ENCODE measurements around the gene C5AR1.
"Not testable (repeated sequence)": the region's sequence is repeated elsewhere in the genome, so short reads cannot be mapped to it uniquely, and the experiment has no call there.

C5AR1 gene

GRCh38 chr19:47296036-47296435 is 13.6 kb upstream of the C5AR1 start:
- peak; percentile 82 for DNase-seq

DNA sequence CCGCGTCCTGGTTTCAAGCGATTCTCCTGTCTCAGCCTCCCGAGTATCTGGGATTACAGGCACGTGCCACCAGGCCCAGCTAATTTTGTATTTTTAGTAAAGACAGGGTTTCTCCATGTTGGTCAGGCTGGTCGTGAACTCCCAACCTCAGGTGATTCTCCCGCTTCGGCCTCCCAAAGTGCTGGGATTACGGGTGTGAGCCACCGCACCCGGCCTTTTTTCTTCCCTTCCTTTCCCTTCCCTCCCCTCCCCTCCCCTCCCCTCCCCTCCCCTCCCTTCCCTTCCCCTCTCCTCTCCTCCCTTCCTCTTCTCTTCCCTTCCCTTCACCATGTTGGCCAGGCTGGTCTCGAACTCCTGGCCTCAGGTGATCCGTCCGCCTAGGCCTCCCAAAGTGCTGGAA is 8.8 kb upstream of the C5AR1 start:
- not testable (repeated sequence) for DNase-seq

- no peak for DNase-seq
Measured at GRCh38 chr19:47302249-47302648, 7.4 kb upstream of the C5AR1 start.

- DNase-seq: no peak
Measured at GRCh38 chr19:47303966-47304365, 5.7 kb upstream of the C5AR1 start.

GRCh38 chr19:47305309-47305751 is 4.3 kb upstream of the C5AR1 start:
- DNase-seq: peak; percentile 25

- no peak for DNase-seq
Measured at GRCh38 chr19:47306303-47306702, 3.4 kb upstream of the C5AR1 start.

- no peak for DNase-seq
Measured at GRCh38 chr19:47309038-47309437, 623 bp upstream of the C5AR1 start.

GRCh38 chr19:47310323-47310722 is 662 bp downstream of the C5AR1 start:
- no peak for DNase-seq

DNA sequence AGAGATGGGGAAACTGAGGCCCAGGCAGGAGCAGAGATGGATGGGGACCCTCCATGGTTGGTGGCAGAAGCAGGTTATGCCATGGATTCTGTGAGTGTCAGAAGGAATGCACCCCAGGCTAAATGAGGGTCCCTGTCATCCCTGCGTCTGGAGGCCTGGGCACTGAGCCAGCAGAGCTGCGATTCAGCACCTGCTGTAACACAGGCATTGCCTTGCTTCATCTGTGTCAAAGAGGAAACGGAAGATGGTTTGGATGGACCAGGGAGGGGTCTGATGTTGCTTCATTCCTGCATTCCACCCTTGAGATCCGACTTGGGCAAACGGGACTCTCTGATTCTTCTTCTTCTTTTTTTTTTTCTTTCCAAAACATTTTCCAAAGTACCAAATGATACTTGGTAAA is 1.2 kb downstream of the C5AR1 start:
- peak; percentile 51 for DNase-seq

DNA sequence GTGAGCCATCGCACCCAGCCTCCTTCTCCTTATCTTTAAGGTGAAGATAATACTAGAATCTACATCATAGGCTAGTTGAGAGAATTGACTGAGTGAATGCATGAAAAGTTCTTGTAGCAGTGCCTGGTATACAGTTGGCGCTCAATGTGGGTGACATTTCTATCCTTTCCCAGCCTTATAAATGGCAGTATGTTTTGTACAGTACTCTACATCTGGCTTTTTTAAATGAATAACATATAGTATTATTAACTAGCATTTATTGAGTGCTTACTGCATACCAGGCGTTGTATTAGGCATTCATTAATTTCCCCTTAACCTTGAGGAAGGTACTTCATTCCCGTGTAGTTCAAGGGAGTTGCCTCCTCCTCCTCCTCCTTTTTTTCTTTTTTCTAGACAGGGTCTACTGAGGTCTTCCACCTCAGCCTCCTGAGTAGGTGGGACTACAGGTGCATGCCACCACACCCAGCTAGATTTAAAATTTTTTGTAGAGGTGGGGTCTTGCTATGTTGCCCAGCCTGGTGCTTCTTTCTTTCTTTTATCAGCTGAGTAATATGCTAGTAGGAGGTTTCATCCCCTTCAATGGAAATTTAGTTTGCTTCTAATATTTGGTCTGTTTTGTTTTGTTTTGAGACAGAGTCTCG is 2.8 kb downstream of the C5AR1 start:
- DNase-seq: no peak

DNA sequence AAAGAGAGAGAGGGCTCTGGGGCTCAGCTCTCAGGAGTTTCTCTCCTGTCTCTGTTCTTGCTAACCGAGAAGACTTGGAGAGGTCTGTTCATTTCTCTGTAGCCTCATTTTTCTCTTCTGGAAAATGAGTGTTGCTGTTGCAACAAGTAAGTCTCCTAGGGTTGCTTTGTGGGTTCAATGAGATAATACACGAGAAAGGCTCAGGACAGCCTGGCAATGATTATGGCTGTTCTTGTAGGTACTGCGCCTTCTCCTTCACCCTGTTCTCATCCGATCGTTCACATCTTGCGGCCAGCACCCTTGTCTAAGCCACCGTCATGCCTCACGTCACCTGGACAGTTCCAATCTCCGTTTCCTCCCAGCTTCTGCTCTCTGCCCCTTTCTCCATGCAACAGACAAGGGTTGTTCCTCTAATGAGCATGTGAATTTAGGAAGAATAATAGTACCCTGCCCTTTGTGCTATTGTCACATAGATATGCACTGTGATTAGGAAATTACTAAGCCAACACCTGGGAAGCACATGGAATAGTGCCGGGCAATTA is 4.2 kb downstream of the C5AR1 start:
- no peak for DNase-seq

DNA sequence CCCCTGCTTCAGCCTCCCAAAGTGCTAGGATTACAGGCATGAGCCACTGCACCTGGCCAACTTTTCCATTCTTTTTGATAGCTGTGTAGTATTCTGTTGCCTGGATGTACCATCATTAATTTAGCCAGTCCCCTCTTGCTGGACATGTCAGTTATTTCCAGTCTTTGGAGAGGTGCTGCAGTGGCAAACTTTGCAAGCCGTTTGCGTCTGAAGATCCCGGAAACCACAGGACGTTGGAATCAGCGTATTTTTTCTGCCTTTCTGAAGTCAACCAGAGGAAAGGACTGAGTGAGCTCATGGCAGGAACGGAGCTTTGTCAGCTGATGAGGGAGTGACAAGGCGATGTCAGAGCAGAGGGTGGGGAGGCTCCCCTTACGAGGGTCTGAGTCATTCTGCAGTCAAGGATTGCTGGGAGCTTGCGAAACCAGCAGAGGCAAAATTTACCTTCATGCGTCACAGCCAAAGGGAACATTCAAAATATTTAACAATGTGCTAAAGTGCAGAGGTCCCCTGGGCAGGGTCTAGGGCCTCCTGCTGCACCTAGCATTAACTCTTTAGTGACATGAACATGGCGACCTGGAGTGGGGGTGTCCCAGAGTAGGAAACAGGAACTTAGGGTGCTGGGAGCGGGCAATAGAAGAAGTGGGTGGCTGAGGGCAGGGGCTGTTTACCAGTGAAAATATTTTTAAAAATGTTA is 5.6 kb downstream of the C5AR1 start:
- DNase-seq: no peak

DNA sequence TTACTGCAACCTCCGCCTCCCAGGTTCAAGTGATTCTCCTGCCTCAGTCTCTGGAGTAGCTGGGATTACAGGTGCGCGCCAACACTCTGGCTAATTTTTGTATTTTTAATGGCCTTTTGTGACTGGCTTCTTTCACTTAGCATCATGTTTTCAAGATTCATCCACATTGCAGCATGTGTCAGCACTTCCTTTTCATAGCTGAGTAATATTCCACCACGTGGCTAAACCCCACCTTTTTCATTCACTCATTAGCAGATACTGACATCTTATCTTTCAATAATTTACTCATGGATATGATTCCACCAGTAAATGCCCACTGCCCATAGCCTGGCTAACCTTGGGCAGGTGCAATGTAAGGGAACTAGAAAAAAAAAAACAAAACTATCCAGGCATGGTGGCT is 6.9 kb downstream of the C5AR1 start:
- no peak for DNase-seq

DNA sequence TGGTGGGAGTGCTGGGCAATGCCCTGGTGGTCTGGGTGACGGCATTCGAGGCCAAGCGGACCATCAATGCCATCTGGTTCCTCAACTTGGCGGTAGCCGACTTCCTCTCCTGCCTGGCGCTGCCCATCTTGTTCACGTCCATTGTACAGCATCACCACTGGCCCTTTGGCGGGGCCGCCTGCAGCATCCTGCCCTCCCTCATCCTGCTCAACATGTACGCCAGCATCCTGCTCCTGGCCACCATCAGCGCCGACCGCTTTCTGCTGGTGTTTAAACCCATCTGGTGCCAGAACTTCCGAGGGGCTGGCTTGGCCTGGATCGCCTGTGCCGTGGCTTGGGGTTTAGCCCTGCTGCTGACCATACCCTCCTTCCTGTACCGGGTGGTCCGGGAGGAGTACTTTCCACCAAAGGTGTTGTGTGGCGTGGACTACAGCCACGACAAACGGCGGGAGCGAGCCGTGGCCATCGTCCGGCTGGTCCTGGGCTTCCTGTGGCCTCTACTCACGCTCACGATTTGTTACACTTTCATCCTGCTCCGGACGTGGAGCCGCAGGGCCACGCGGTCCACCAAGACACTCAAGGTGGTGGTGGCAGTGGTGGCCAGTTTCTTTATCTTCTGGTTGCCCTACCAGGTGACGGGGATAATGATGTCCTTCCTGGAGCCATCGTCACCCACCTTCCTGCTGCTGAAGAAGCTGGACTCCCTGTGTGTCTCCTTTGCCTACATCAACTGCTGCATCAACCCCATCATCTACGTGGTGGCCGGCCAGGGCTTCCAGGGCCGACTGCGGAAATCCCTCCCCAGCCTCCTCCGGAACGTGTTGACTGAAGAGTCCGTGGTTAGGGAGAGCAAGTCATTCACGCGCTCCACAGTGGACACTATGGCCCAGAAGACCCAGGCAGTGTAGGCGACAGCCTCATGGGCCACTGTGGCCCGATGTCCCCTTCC is 10.5 kb downstream of the C5AR1 start:
- no peak for DNase-seq

DNA sequence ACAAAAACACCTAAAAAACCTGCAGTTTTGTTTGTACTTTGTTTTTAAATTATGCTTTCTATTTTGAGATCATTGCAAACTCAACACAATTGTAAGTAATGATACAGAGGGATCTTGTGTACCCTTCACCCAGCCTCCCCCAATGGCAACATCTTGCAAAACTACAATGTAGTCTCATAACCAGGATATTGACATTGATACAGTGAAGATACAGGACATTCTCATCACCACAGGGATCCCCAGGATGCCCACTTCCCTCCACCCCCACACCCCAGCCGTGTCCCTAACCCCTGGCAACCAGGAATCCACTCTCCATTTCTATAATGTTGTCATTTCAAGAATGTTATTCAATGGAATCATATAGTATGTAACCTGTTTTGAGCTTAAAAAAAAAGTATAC is 12.0 kb downstream of the C5AR1 start:
- DNase-seq: no peak

GRCh38 chr19:47322058-47322457 is 12.4 kb downstream of the C5AR1 start:
- no peak for DNase-seq

- no peak for DNase-seq
Measured at GRCh38 chr19:47323409-47323808, 13.7 kb downstream of the C5AR1 start.

DNA sequence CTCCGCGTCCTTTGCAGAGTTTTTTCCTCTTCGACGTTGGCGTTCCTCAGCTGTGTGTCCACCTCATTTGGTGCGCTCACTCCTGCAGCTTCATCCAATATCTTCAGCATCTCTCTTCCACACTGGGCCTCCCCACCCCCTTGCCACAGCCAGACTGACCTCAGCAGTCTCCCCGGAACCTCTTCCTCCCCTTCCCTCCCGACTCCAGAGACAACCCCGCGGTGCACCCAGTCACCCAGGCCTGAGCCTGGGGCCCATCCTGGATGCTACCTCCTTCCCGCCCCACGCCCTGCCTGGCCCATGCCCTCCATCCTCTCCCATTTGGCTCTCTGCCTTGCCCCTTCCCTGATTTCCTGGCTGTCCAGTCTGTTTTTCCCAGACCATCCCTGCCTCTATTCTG is 14.2 kb downstream of the C5AR1 start:
- DNase-seq: no peak

DNA sequence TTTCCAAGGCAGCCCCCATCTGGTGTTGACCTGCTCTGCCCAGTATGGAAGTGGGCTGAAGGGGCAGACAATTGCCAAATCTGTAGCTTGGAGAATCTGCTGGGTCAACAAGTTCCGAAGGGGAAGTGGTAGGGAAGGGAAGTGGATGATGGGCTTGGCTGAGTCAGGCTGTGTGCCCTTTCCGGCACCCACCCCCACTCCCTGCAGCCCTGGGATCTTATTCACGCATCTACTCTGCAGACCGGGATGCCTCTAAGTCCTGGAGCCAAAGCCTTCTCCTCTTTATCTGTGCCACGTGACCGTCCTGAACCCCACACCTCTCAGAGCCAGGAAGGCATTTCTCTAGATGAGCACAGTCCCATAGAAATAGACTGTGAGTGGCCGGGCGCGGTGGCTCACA is 14.8 kb downstream of the C5AR1 start:
- DNase-seq: no peak

DNA sequence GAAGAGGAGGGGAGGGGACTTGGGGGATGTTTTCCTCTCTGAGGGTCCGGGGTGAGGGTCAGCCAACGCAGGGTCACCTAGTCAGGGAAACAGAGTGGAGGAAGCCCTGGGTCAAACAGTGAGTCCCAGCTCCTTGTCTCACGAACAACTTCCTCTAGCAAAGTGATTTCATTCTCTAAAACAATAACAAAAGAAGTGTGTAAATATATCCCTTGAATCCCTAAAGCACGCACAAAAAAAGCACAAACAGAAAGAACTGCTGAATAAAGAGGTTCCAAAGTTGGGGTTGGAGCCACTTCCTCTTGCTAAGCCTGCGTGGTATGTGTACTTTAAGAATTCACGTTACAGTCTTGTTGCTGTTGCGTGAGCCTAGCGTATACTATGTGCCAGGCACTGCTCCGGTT is 20.8 kb downstream of the C5AR1 start:
- DNase-seq: no peak

DNA sequence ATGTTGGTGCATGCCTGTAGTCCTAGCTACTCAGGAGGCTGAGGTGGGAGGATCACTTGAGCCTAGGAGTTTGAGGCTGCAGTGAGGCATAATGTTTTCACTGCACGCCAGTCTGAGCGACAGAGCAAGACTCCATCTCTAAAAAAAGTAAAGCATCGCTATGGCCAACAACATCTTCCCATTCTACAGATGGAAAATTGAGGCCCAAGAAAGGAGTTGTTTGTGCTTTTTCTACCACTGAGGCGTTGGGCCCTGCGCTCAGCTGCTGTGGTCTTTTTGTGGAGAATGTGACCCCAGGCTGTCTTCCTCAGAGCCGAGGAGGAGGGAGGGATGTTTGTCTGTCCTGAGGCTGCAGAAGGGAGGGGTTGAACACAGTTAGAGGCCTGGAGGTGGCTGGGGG is 21.8 kb downstream of the C5AR1 start:
- no peak for DNase-seq

DNA sequence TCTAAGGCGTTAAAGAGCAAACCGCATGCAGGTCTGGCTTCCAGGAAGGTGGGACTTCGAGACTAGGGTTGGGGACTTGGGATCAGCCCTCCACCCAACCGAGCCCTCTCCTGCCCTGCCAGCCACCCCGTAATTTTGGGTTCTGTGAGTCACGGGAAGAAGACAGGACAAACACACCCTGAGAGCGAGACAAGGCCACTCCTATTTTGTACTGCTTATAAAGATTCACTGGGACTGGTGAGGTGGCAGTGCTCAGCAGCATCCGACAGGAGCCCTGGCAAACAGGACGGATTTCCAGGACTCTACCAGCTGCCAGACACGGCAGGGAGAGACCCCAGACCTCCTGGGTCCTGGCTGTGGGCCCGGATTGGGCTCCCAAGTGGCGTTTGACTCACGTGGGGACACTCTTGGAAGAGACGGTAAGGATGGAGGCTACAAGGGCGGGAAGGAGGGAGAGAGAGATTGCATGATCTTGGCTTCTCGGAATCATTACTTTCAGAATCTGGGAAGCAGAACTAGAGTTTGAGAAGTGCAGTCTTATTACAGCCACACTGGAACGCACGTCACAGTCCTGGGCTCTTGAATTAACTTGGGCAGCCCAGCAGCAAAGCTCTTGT is 22.4 kb downstream of the C5AR1 start, which contains the start of gene C5AR2:
Gene C5AR2 (plus strand): TSS at position 245 of the 617 bp plus-strand sequence. CDS start 8,625 bp downstream, outside the sequence.
- DNase-seq: no peak

Measured in DMS79 treated with DMSO at 0.1 percent for 48 hours (cell line).